H1 (cell line): ENCODE results near the gene RCAN3. TPM values are rescaled to one million over a fixed set of nuclear protein-coding genes. Genes with fewer than 3 reads are reported as not detected.
A peak's percentile ranks its signal among the peaks of the same experiment; 100 is the strongest.

Experiments used
- ASH2L ChIP-seq: fragments of 200-600, 300-600 bp; sonication (generic); IDR thresholded peaks from one replicate; pipeline ENCODE4 v1.7.1; 2017; ENCODE audit warnings: low read length
- CBX8 ChIP-seq: fragments of 300-800, 300-1000 bp; sonication (generic); IDR thresholded peaks from 2 replicates; pipeline ENCODE4 v1.7.1; 2016; ENCODE audit warnings: low read depth, low read length, borderline replicate concordance
- CTBP2 ChIP-seq: IDR thresholded peaks from 2 replicates; pipeline ENCODE4 v1.7.0; 2011; ENCODE audit warnings: borderline replicate concordance, mild to moderate bottlenecking, moderate library complexity, mixed read lengths, low read length; ENCODE audit not compliant: insufficient read depth, insufficient read length
- CTCF ChIP-seq, 3 experiments: IDR thresholded peaks; 1 replicate in 2 of 3; 2 replicates in 1 of 3; pipeline versions ENCODE4 v1.5.1 to v1.6.1; 2011; ENCODE audit warnings: low read length in 3 of 3, mild to moderate bottlenecking in 3 of 3, inconsistent platforms in 2 of 3, low read depth in 1 of 3, moderate library complexity in 1 of 3; ENCODE audit not compliant: insufficient read depth in 1 of 3; ENCODE audit errors: control extremely low read depth in 1 of 3
- E2F6 ChIP-seq: IDR thresholded peaks from 2 replicates; pipeline ENCODE4 v1.6.1; 2012; ENCODE audit warnings: inconsistent platforms
- NANOG ChIP-seq: IDR thresholded peaks from 2 replicates; pipeline ENCODE4 v1.6.1; 2011; ENCODE audit warnings: low read length, low read depth, mild to moderate bottlenecking, inconsistent platforms; ENCODE audit not compliant: insufficient read depth, poor library complexity, severe bottlenecking
- POLR2A ChIP-seq, 2 experiments: IDR thresholded peaks; 1 replicate in 1 of 2; 2 replicates in 1 of 2; pipeline ENCODE4 v1.6.1; 2011; ENCODE audit warnings: low read depth in 2 of 2, low read length in 2 of 2, mild to moderate bottlenecking in 2 of 2; ENCODE audit errors: control extremely low read depth in 1 of 2
- polyA plus RNA-seq, 7 experiments: library from polyadenylated mRNA; depleted of rRNA in 3 of 7; stranded (reverse) in 5 of 7; unstranded in 2 of 7; fragments of >200 nt in 5 of 7; fragments of 200-250 nt in 2 of 7; gene quantifications; 1 replicate in 5 of 7; 2 replicates in 1 of 7; 4 replicates in 1 of 7; pipeline versions ENCODE4 v1.2.1 to v1.2.3, GENCODE V29; 2011 to 2013; ENCODE audit warnings: missing spikeins in 2 of 7, mixed read lengths in 2 of 7
- total RNA-seq: library from RNA; stranded (reverse); fragmentation: NEBNext Ultra II Directional; extraction: Animal tissue kit (Norgen Biotek cat#: 25700); gene quantifications from 2 replicates; pipeline ENCODE4 v1.2.1, GENCODE V29; 2021

The RCAN3 gene
- total and polyA plus RNA-seq, 2 of the 8 experiments (the other 6 are each of a cell fraction or from before 2014, with no cell fraction given): 5.6 to 16.6 TPM

DNA sequence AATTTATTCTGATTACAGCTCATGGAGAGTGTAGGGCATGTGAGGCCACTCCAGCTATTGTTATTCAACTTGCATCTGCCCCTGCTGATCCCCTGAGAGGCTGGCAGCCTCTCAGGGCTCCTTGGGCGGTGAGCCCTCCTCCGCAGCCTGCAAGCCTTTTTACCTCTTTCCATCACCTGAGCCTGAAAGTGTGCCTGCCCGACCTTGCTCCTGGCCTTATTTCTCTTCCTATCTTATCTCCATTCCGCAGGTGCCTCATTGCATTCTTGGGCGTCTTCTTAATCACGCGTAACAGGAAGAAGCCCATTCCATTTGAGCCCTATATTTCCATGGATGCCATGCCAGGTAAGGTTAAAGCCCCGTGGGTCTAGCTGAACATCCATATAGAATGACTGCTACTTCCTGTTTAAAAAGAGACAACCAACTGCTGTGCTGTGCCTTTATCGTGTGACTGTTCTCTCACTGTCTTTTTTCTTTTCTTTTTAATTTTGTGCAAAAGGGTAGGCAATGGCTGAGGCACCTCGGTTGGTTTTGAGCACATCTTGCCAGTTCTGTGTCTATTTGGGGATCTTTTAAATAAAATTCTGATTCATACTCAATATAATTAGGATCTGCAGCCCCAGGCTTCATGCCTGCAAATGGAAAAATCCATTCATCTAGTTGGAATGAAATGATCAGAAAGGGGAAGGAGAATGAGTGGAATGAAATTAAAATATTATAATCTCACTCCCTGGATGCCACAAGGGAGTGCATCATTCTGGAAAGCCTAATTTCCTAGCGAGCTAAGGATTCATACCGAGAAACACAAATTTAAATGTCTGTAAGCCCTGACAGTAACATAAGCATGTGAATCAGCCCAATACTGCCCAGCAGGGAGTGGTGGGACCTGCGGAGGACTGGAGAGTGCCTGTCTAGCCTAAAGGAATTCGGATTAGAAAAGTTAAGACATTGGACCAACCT lies 38.6 kb upstream of the RCAN3 start (continued):
- TF ChIP-seq ASH2L: peak; percentile 46
- TF ChIP-seq E2F6: no peak
- TF ChIP-seq CBX8: no peak
- TF ChIP-seq POLR2A (IDR thresholded peaks at IDR 0.05; ENCODE audit: control extremely low read depth in 1 of 2, low read depth in 2 of 2, low read length in 2 of 2): no peak
- TF ChIP-seq CTCF (IDR thresholded peaks at IDR 0.05; ENCODE audit: control extremely low read depth in 1 of 3, insufficient read depth in 1 of 3, low read depth in 1 of 3, low read length in 3 of 3): no peak
- TF ChIP-seq CTBP2: peak; percentile 76
- TF ChIP-seq NANOG: peak; percentile 54
- TF ChIP-seq, all 59 proteins: peak for 5
